Thyroid gland (tissue), 4 donors: Measurements from ENCODE around the gene CASP9.
"Not testable (repeated sequence)": the region's sequence is repeated elsewhere in the genome, so short reads cannot be mapped to it uniquely, and the experiment has no call there.

ENCODE experiments used
- CTCF ChIP-seq, 6 experiments: fragments of 200-600 bp in 3 of 6; fragments of 450-650 bp in 3 of 6; sonication (generic) in 3 of 6; IDR thresholded peaks; one replicate each; pipeline ENCODE4 v1.5.1; 2016 to 2019; ENCODE audit warnings: antibody characterized with exemption in 6 of 6, mild to moderate bottlenecking in 2 of 6, inconsistent platforms in 1 of 6, moderate library complexity in 1 of 6
- POLR2A ChIP-seq, 2 donors: fragments of 450-650 bp; IDR thresholded peaks; one replicate each; pipeline ENCODE4 v1.6.1; 2017; ENCODE audit warnings: antibody characterized with exemption in 2 of 2, mild to moderate bottlenecking in 2 of 2, moderate library complexity in 1 of 2

- TF ChIP-seq CTCF, POLR2A (IDR thresholded peaks at IDR 0.05): not testable (repeated sequence)
Measured at GRCh38 chr1:15471723-15472122, 52.3 kb downstream of the CASP9 start.
